Heart left ventricle (tissue), 13 donors: ENCODE data around the gene DCAF17.

Source experiments
- CTCF ChIP-seq, 12 donors: fragments of 200-600 bp; sonication (generic) in 4 of 12; IDR thresholded peaks; one replicate each; pipeline versions ENCODE4 v1.5.0 to v1.8.0; 2018 to 2022; ENCODE audit warnings: antibody characterized with exemption in 12 of 12, mild to moderate bottlenecking in 5 of 12
- POLR2A ChIP-seq, 2 donors: fragments of 450-650 bp; IDR thresholded peaks; one replicate each; pipeline ENCODE4 v1.6.1; 2017; ENCODE audit warnings: antibody characterized with exemption in 2 of 2, mild to moderate bottlenecking in 2 of 2, moderate library complexity in 2 of 2
- donor health status: ischemic (EF 13 %, LVEDD 7.1; RV severe dilation, severe dysfunction).
- donor health status: DM: no; HTN: yes; CAD: no.
- donor health status: DM: no; HTN: no; CAD: no.
- donor health status: ischemic (EF 25% LVEDD 6.9; RV normal size, moderate dysfunction).
- donor health status: ischemic (EF 25% LVEDD 5.7; RV mildly dilated, moderate dysfunction).
- donor health status: ischemic (EF 35%, LVEDD 5.7; RV mildly dilated, moderate dysfunction).
- donor health status: nonischemic (EF 11% LVEDD 7.7; RV severe dilation, severe dysfunction).
- donor health status: DM: yes; HTN: yes; CAD: no.
- donor health status: PGD.
- donor health status: ischemic (EF 29% LVEDD 5.4; RV normal size, mild dysfunction).
- donor health status: nonischemic (EF 23%, LVEDD 6.1; RV moderate dilation, normal function).

- no peak for TF ChIP-seq POLR2A (IDR thresholded peaks at IDR 0.05)
- no peak for TF ChIP-seq CTCF (IDR thresholded peaks at IDR 0.05)
Measured at GRCh38 chr2:171394164-171394740, 39.8 kb upstream of the DCAF17 start.
